ENCODE data around the gene GID8. TPM values are rescaled to one million over a fixed set of nuclear protein-coding genes. Genes with fewer than 3 reads are reported as not detected.

GID8 gene
- total RNA-seq, 4 donors from 2014 or later: 23.4 to 33.4 (median 29.7) TPM

- no peak overlapping the region for H3K27ac ChIP-seq
- peaks cover 0 to 17% (median 2%) of the 10 kb centered on the region in 3 donors for H3K36me3 ChIP-seq
- H3K4me3 ChIP-seq: no peak overlapping the region
- peaks cover 0 to 97% (median 57%) of the 10 kb centered on the region in 4 donors for H3K4me1 ChIP-seq
- H3K27me3 ChIP-seq: no peaks in the 10 kb centered on the region
- TF ChIP-seq EP300 (IDR thresholded peaks at IDR 0.05): no peak
- 69 to 70% methylated on average over 10 of the region's 10 CpGs for WGBS, 2 donors
- no peak for DNase-seq (ENCODE audit: low spot score in 2 of 2)
- no peaks in the 10 kb centered on the region for H3K9me3 ChIP-seq
Measured at GRCh38 chr20:62916703-62917476, 21.1 kb upstream of the GID8 start.

GRCh38 chr20:62917720-62918119 lies 20.2 kb upstream of the GID8 start:
- DNase-seq (ENCODE audit: low spot score in 2 of 2): no peak
- TF ChIP-seq EP300 (IDR thresholded peaks at IDR 0.05) (no peak), CTCF (IDR thresholded peaks at IDR 0.05) (no peak), POLR2A (IDR thresholded peaks at IDR 0.05) (no peak)
- Histone ChIP-seq H3K4me3 (no peak overlapping the region), H3K9me3 (no peaks in the 10 kb centered on the region), H3K27me3 (no peaks in the 10 kb centered on the region), H3K27ac (no peak overlapping the region), H3K4me1 (peaks cover 0 to 100% (median 66%) of the 10 kb centered on the region in 4 donors), H3K36me3 (peaks cover 0 to 10% (median 0%) of the 10 kb centered on the region in 3 donors)
- 55 to 57% methylated on average over 3 of the region's 3 CpGs for WGBS, 2 donors

- Histone ChIP-seq H3K4me1 (peaks cover 0 to 100% (median 70%) of the 10 kb centered on the region in 4 donors), H3K27ac (no peak overlapping the region), H3K4me3 (no peak overlapping the region), H3K27me3 (no peaks in the 10 kb centered on the region), H3K9me3 (no peaks in the 10 kb centered on the region), H3K36me3 (peaks cover 0 to 5% (median 0%) of the 10 kb centered on the region in 3 donors)
- no peak for TF ChIP-seq POLR2A (IDR thresholded peaks at IDR 0.05)
- TF ChIP-seq CTCF (IDR thresholded peaks at IDR 0.05): no peak
- no peak for TF ChIP-seq EP300 (IDR thresholded peaks at IDR 0.05)
- DNase-seq (ENCODE audit: low spot score in 2 of 2): no peak
- 49 to 52% methylated on average over 3 of the region's 3 CpGs for WGBS, 2 donors
Measured at GRCh38 chr20:62918147-62918546, 19.8 kb upstream of the GID8 start.

GRCh38 chr20:62918831-62919230 lies 19.1 kb upstream of the GID8 start:
- Histone ChIP-seq H3K27ac (no peak overlapping the region), H3K4me3 (no peak overlapping the region), H3K27me3 (no peaks in the 10 kb centered on the region), H3K4me1 (peaks cover 0 to 100% (median 74%) of the 10 kb centered on the region in 4 donors), H3K36me3 (no peaks in the 10 kb centered on the region), H3K9me3 (no peaks in the 10 kb centered on the region)
- DNase-seq (ENCODE audit: low spot score in 2 of 2): no peak
- WGBS, 2 donors: 58 to 75% methylated on average over 6 of the region's 6 CpGs
- TF ChIP-seq CTCF (IDR thresholded peaks at IDR 0.05) (no peak), EP300 (IDR thresholded peaks at IDR 0.05) (no peak), POLR2A (IDR thresholded peaks at IDR 0.05) (no peak)

DNA sequence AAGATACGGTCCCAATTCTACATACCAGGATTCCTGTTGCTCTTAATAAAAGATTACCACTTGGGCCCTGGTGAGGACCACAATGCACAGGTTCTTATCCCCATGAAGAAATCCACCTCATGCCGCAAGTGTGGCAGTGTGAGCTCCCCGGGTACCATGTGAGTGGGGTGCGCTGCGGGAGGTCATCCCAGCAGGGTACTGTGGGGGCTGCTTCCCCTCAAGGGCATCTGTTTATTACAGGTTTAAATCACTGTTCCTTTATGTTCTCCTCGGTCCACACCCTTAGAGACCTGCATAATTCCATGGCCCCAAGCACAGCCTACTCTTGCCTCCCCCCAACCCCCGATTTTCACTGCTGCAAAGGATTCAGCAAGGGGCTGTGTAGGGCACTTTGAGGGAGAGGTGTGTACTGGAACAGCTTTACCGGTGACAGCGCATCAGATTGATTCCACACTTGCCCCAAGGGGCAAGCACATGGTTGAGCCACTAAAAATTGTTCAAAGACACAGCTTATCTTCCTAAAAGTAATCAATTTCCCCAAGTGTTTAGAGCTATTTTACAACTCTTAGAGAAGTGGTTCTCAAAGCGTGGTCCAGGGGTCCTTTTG lies 17.8 kb upstream of the GID8 start:
- H3K4me3 ChIP-seq: no peak overlapping the region
- 56 to 57% methylated on average over 10 of the region's 10 CpGs for WGBS, 2 donors
- no peak for DNase-seq (ENCODE audit: low spot score in 2 of 2)
- H3K27me3 ChIP-seq: no peaks in the 10 kb centered on the region
- peak overlapping the region in 3 of 4 donors; percentile 0 to 2 (median 0) for H3K27ac ChIP-seq
- no peaks in the 10 kb centered on the region for H3K9me3 ChIP-seq
- peaks cover 0 to 100% (median 81%) of the 10 kb centered on the region in 4 donors for H3K4me1 ChIP-seq
- no peak for TF ChIP-seq EP300 (IDR thresholded peaks at IDR 0.05)
- no peak for TF ChIP-seq CTCF (IDR thresholded peaks at IDR 0.05)
- no peak for TF ChIP-seq POLR2A (IDR thresholded peaks at IDR 0.05)
- H3K36me3 ChIP-seq: no peaks in the 10 kb centered on the region
